HEK293 (cell line): ENCODE results near the gene ITK.

ENCODE experiments used
- CTCF ChIA-PET: fragments of 350-600 bp; formaldehyde crosslinking; extraction: SDS; loops from one replicate; lab custom pipeline; 2021; ENCODE audit warnings: antibody characterized with exemption; lab: Yijun Ruan, JAX
- POLR2A ChIA-PET: fragments of 300-600 bp; formaldehyde crosslinking; extraction: SDS; loops from one replicate; lab custom pipeline; 2020; ENCODE audit warnings: antibody characterized with exemption, inconsistent platforms; lab: Yijun Ruan, JAX
- H3K27ac ChIP-seq: fragments of 200-500 bp; sonication (Bioruptor generic); 2 replicates; pipeline ENCODE4 v1.5.1; 2014; ENCODE audit warnings: low read depth, low read length, control low read depth, inconsistent platforms; ENCODE audit errors: extremely low read depth
- H3K36me3 ChIP-seq, 2 experiments: fragments of 200-500 bp in 1 of 2; sonication (Bioruptor generic) in 1 of 2; 1 replicate in 1 of 2; 2 replicates in 1 of 2; pipeline ENCODE4 v1.5.1; 2014 to 2017; ENCODE audit warnings: inconsistent platforms in 2 of 2, low read length in 2 of 2; ENCODE audit not compliant: control insufficient read depth in 2 of 2, insufficient read depth in 1 of 2
- H3K4me1 ChIP-seq: fragments of 200-500 bp; sonication (Bioruptor generic); 2 replicates; pipeline ENCODE4 v1.5.1; 2014; ENCODE audit warnings: mild to moderate bottlenecking, low read length, inconsistent platforms; ENCODE audit not compliant: control insufficient read depth, insufficient read depth
- H3K4me3 ChIP-seq: 2 replicates; pipeline ENCODE4 v1.5.1; 2011; ENCODE audit warnings: low read depth, mild to moderate bottlenecking, control low read depth, low read length, moderate library complexity
- H3K9me3 ChIP-seq: fragments of 200-500 bp; sonication (Bioruptor generic); 2 replicates; pipeline ENCODE4 v1.5.1; 2014; ENCODE audit warnings: low read depth, low read length, inconsistent platforms; ENCODE audit not compliant: control insufficient read depth, insufficient read depth
- BCL11B ChIP-seq: fragments of 450-650 bp; formaldehyde crosslinking; IDR thresholded peaks from 2 replicates; pipeline ENCODE4 v1.5.1; 2016; ENCODE audit warnings: low read depth, missing biosample characterization, missing genetic modification characterization
- EGR2 ChIP-seq: fragments of 450-650 bp; formaldehyde crosslinking; IDR thresholded peaks from 2 replicates; pipeline ENCODE4 v1.5.1; 2016; ENCODE audit warnings: low read depth, missing biosample characterization, missing genetic modification characterization
- GLIS2 ChIP-seq: fragments of 450-650 bp; formaldehyde crosslinking; IDR thresholded peaks from 2 replicates; pipeline ENCODE4 v1.5.1; 2016; ENCODE audit warnings: missing biosample characterization, missing genetic modification characterization
- KLF1 ChIP-seq: fragments of 450-650 bp; formaldehyde crosslinking; IDR thresholded peaks from 2 replicates; pipeline ENCODE4 v1.5.1; 2016; ENCODE audit warnings: missing biosample characterization, missing genetic modification characterization
- PRDM6 ChIP-seq: fragments of 450-650 bp; formaldehyde crosslinking; IDR thresholded peaks from 2 replicates; pipeline ENCODE4 v1.5.1; 2017; ENCODE audit warnings: missing biosample characterization, missing genetic modification characterization
- SCRT1 ChIP-seq: fragments of 450-650 bp; formaldehyde crosslinking; IDR thresholded peaks from 2 replicates; pipeline ENCODE4 v1.5.1; 2016; ENCODE audit warnings: missing biosample characterization, missing genetic modification characterization, borderline replicate concordance
- SP7 ChIP-seq: fragments of 450-650 bp; formaldehyde crosslinking; IDR thresholded peaks from 2 replicates; pipeline ENCODE4 v1.5.1; 2016; ENCODE audit warnings: missing biosample characterization, missing genetic modification characterization
- TCF7L2 ChIP-seq: IDR thresholded peaks from 2 replicates; pipeline ENCODE4 v1.6.1; 2011; ENCODE audit warnings: low read depth, mild to moderate bottlenecking, inconsistent platforms, low read length, moderate library complexity, borderline replicate concordance
- ZIC2 ChIP-seq: fragments of 450-650 bp; formaldehyde crosslinking; IDR thresholded peaks from 2 replicates; pipeline ENCODE4 v1.5.1; 2016; ENCODE audit warnings: missing biosample characterization, missing genetic modification characterization
- ZNF132 ChIP-seq: fragments of 450-650 bp; formaldehyde crosslinking; IDR thresholded peaks from 2 replicates; pipeline ENCODE4 v1.5.1; 2017; ENCODE audit warnings: missing biosample characterization, missing genetic modification characterization, borderline replicate concordance
- ZNF157 ChIP-seq: fragments of 450-650 bp; formaldehyde crosslinking; IDR thresholded peaks from 2 replicates; pipeline ENCODE4 v1.5.1; 2016; ENCODE audit warnings: missing biosample characterization, missing genetic modification characterization
- ZNF292 ChIP-seq: fragments of 450-650 bp; formaldehyde crosslinking; IDR thresholded peaks from 2 replicates; pipeline ENCODE4 v1.5.1; 2016; ENCODE audit warnings: low read depth, missing biosample characterization, missing genetic modification characterization, borderline replicate concordance
- ZNF37A ChIP-seq: fragments of 450-650 bp; IDR thresholded peaks from 2 replicates; pipeline ENCODE4 v1.5.1; 2018; ENCODE audit warnings: missing biosample characterization, missing genetic modification characterization
- ZNF391 ChIP-seq: fragments of 450-650 bp; formaldehyde crosslinking; IDR thresholded peaks from 2 replicates; pipeline ENCODE4 v1.5.1; 2016; ENCODE audit warnings: low read depth, missing biosample characterization, missing genetic modification characterization, borderline replicate concordance
- ZNF518A ChIP-seq: fragments of 450-650 bp; formaldehyde crosslinking; conservative IDR thresholded peaks from 2 replicates; pipeline ENCODE4 v1.5.1; 2016; ENCODE audit warnings: low read depth, missing biosample characterization, missing genetic modification characterization
- ZNF521 ChIP-seq: fragments of 450-650 bp; formaldehyde crosslinking; IDR thresholded peaks from 2 replicates; pipeline ENCODE4 v1.5.1; 2017; ENCODE audit warnings: missing biosample characterization, mild to moderate bottlenecking, missing genetic modification characterization
- ZNF529 ChIP-seq: fragments of 450-650 bp; formaldehyde crosslinking; IDR thresholded peaks from 2 replicates; pipeline ENCODE4 v1.5.1; 2017; ENCODE audit warnings: missing genetic modification characterization, missing biosample characterization; ENCODE audit not compliant: insufficient replicate concordance
- ZNF596 ChIP-seq: fragments of 450-650 bp; IDR thresholded peaks from 2 replicates; pipeline ENCODE4 v1.5.0; 2018; ENCODE audit warnings: missing biosample characterization, mild to moderate bottlenecking, missing genetic modification characterization, moderate library complexity
- ZNF600 ChIP-seq: fragments of 450-650 bp; formaldehyde crosslinking; IDR thresholded peaks from 2 replicates; pipeline ENCODE4 v1.5.1; 2016; ENCODE audit warnings: missing biosample characterization, missing genetic modification characterization
- ZNF639 ChIP-seq: fragments of 450-650 bp; formaldehyde crosslinking; IDR thresholded peaks from 2 replicates; pipeline ENCODE4 v1.5.1; 2016; ENCODE audit warnings: missing biosample characterization, missing genetic modification characterization
- ZNF664 ChIP-seq: fragments of 450-650 bp; formaldehyde crosslinking; IDR thresholded peaks from 2 replicates; pipeline ENCODE4 v1.5.1; 2016; ENCODE audit warnings: missing biosample characterization, missing genetic modification characterization
- ZNF692 ChIP-seq: fragments of 450-650 bp; formaldehyde crosslinking; IDR thresholded peaks from 2 replicates; pipeline ENCODE4 v1.5.1; 2016; ENCODE audit warnings: missing biosample characterization, missing genetic modification characterization
- ZXDB ChIP-seq: fragments of 450-650 bp; formaldehyde crosslinking; IDR thresholded peaks from 2 replicates; pipeline ENCODE4 v1.5.1; 2016; ENCODE audit warnings: missing biosample characterization, missing genetic modification characterization

Gene ITK

GRCh38 chr5:157245476-157245875 is 64.8 kb downstream of the ITK start:
- H3K27ac ChIP-seq, result no peak overlapping the region
- ChIA-PET POLR2A (no interaction called here), CTCF (interaction anchor here (2.6 kb wide), 1 partner anchor 8 kb away, joined by 20 read pairs; no protein-coding TSS in a partner anchor)
- no peak for TF ChIP-seq ZIC2 (tag by site-specific recombination)
- TF ChIP-seq ZNF529 (tag by site-specific recombination), result no peak
- TF ChIP-seq ZNF600, result peak; percentile 32; the same call in 1 of the 2 replicates
- no peak for TF ChIP-seq ZNF391 (tag by site-specific recombination)
- TF ChIP-seq EGR2, result no peak
- TF ChIP-seq ZNF157 (tag by site-specific recombination), result no peak
- peak; percentile 81 for TF ChIP-seq SP7
- TF ChIP-seq PRDM6 (tag by site-specific recombination), result 0 out of 2 replicates have a peak, but pooled peaks have one; percentile 14
- H3K4me1 ChIP-seq, result peaks cover 6% of the 10 kb centered on the region; the same call in 1 of the 2 replicates
- no peaks in the 10 kb centered on the region for H3K36me3 ChIP-seq
- H3K4me3 ChIP-seq, result no peak overlapping the region
- H3K9me3 ChIP-seq, result no peaks in the 10 kb centered on the region

- Histone ChIP-seq H3K27ac (no peak overlapping the region), H3K36me3 (no peaks in the 10 kb centered on the region), H3K9me3 (no peaks in the 10 kb centered on the region), H3K4me3 (no peak overlapping the region), H3K4me1 (peaks cover 6% of the 10 kb centered on the region; the same call in 1 of the 2 replicates)
- CTCF ChIA-PET, result interaction anchor here (2.6 kb wide), 1 partner anchor 8 kb away, joined by 20 read pairs; no protein-coding TSS in a partner anchor
- TF ChIP-seq ZNF518A (tag by site-specific recombination), result no peak
- 0 out of 2 replicates have a peak, but pooled peaks have one; percentile 28 for TF ChIP-seq ZNF692 (tag by site-specific recombination)
- POLR2A ChIA-PET, result no interaction called here
These were observed 65.2 kb downstream of the ITK start for GRCh38 chr5:157245886-157246285.

- Histone ChIP-seq H3K27ac (no peak overlapping the region), H3K36me3 (no peaks in the 10 kb centered on the region), H3K4me3 (no peak overlapping the region), H3K4me1 (peaks cover 6% of the 10 kb centered on the region; the same call in 1 of the 2 replicates), H3K9me3 (no peaks in the 10 kb centered on the region)
- ChIA-PET POLR2A (no interaction called here), CTCF (interaction anchor here (0.5 to 1.1 kb wide), 3 partner anchors 8 to 105 kb away, joined by 3 read pairs; partner anchors contain the start of gene MED7)
- TF ChIP-seq ZNF292 (tag by site-specific recombination), result no peak
- no peak for TF ChIP-seq ZNF132 (tag by site-specific recombination)
- no peak for TF ChIP-seq BCL11B (tag by site-specific recombination)
- no peak for TF ChIP-seq ZNF521 (tag by site-specific recombination)
- no peak for TF ChIP-seq ZNF639 (tag by site-specific recombination)
- no peak for TF ChIP-seq ZNF664 (tag by site-specific recombination)
- TF ChIP-seq SCRT1 (tag by site-specific recombination), result no peak
- TF ChIP-seq GLIS2 (tag by site-specific recombination), result no peak
- no peak for TF ChIP-seq KLF1 (tag by site-specific recombination)
- no peak for TF ChIP-seq ZNF37A
- TF ChIP-seq ZNF596, result no peak
- no peak for TF ChIP-seq TCF7L2
- no peak for TF ChIP-seq ZXDB
These were observed 66.6 kb downstream of the ITK start for GRCh38 chr5:157247267-157247666.
